Measurements from ENCODE around the gene HSPA14.

HSPA14 gene

DNA sequence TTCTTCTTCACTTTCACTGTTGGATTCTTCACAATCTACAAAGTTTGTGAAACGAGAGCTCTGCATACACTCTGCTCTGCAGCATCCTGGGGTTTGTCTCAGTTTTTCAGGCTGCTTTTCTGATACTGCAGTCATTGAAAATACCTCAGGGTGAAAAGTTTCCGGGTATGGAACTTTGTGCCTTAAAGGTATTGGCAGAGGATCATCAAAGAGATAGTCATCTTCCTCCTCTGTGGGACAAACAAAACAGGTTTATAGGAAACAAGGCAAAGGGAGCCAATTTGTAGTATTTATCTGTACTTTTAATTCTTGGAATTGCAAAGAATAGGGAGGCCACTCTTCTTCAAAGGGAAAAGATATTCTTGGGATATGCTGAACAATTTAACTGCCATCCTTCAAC lies 71.0 kb downstream of the HSPA14 start:
- no peak for FAIRE-seq
- TF ChIP-seq POLR2A (IDR thresholded peaks at IDR 0.05; ENCODE audit: low read depth, low read length) (no peak; the same call in 1 of the 2 replicates), SPI1 (IDR thresholded peaks at IDR 0.05; ENCODE audit: low read depth, low read length) (no peak), POU2F2 (IDR thresholded peaks at IDR 0.05; ENCODE audit: low read depth, low read length) (no peak), TAF1 (IDR thresholded peaks at IDR 0.05; ENCODE audit: low read depth, low read length) (no peak), PAX5 (IDR thresholded peaks at IDR 0.05; ENCODE audit: insufficient read depth, low read length, severe bottlenecking) (no peak), POLR2AphosphoS5 (IDR thresholded peaks at IDR 0.05; ENCODE audit: low read depth, low read length) (no peak)
- DNase-seq (ENCODE audit: insufficient read length, low spot score), result no peak

DNA sequence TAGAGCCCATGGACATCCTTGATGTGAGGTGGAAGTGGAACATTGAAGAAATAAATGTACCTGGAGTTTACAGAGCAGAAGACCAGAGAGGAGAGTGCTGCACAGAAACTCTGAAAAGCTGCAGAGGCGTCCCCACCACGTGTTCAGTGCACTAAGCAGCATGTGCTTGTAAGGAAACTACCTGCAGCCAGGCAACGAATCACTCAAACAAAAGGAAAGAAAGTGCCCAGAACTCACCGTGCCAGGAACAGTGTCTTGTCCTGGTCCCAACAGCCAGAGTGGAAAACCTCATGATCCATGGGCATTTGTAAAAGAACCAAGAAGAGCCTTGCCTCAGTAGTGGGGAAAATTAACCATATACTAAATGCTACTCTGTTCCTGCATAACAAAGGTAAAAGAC lies 72.8 kb downstream of the HSPA14 start:
- DNase-seq (ENCODE audit: insufficient read length, low spot score), result no peak
- TF ChIP-seq POLR2AphosphoS5 (IDR thresholded peaks at IDR 0.05; ENCODE audit: low read depth, low read length), result no peak
- no peak for TF ChIP-seq PAX5 (IDR thresholded peaks at IDR 0.05; ENCODE audit: insufficient read depth, low read length, severe bottlenecking)
- no peak for TF ChIP-seq POU2F2 (IDR thresholded peaks at IDR 0.05; ENCODE audit: low read depth, low read length)
- TF ChIP-seq POLR2A (IDR thresholded peaks at IDR 0.05; ENCODE audit: low read depth, low read length), result no peak; the same call in 1 of the 2 replicates
- TF ChIP-seq TAF1 (IDR thresholded peaks at IDR 0.05; ENCODE audit: low read depth, low read length), result no peak
- no peak for TF ChIP-seq SPI1 (IDR thresholded peaks at IDR 0.05; ENCODE audit: low read depth, low read length)
- FAIRE-seq, result no peak

DNA sequence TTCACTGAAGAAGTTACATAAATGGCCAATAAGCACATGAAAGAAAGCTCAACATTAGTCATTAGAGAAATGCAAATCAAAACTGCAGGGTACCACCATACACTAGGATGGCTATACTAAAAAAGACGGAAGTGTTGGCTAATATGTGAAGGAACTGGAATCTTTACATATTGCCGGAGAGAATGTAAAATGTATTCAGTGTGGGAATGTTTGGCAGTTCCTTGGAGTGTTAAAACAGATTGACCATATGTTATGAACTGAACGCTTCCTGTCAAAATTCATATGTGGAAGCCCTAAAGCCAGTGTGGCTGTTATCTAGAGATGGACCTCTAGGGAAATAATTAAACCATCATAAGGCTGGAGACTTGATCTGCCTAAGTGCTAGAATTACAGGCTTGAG lies 73.7 kb downstream of the HSPA14 start:
- DNase-seq (ENCODE audit: insufficient read length, low spot score) (no peak), FAIRE-seq (no peak)
- no peak for TF ChIP-seq SPI1 (IDR thresholded peaks at IDR 0.05; ENCODE audit: low read depth, low read length)
- TF ChIP-seq POLR2AphosphoS5 (IDR thresholded peaks at IDR 0.05; ENCODE audit: low read depth, low read length), result peak; percentile 50; the same call in 1 of the 2 replicates

DNA sequence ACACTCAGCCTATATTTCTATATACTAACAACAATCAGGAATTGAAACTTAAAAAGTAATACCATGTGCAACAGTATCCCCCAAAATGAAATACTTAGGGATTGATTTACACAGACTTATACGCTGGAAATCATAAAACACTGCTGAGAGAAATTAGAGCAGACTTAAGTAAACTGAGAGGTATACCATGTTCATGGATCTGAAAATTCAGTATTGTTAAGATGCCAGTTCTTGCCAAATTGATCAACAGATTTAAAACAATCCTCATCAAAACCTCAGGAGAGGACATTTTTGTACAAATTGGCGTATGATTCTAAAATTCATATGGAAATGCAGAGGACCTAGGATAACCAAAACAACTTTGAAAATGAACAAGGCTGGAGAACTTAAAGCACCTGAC lies 78.5 kb downstream of the HSPA14 start:
- DNase-seq (ENCODE audit: insufficient read length, low spot score) (no peak), FAIRE-seq (no peak)
- no peak for TF ChIP-seq POU2F2 (IDR thresholded peaks at IDR 0.05; ENCODE audit: low read depth, low read length)
- TF ChIP-seq PAX5 (IDR thresholded peaks at IDR 0.05; ENCODE audit: insufficient read depth, low read length, severe bottlenecking), result no peak
- no peak for TF ChIP-seq TAF1 (IDR thresholded peaks at IDR 0.05; ENCODE audit: low read depth, low read length)
- TF ChIP-seq POLR2A (IDR thresholded peaks at IDR 0.05; ENCODE audit: low read depth, low read length), result no peak

DNA sequence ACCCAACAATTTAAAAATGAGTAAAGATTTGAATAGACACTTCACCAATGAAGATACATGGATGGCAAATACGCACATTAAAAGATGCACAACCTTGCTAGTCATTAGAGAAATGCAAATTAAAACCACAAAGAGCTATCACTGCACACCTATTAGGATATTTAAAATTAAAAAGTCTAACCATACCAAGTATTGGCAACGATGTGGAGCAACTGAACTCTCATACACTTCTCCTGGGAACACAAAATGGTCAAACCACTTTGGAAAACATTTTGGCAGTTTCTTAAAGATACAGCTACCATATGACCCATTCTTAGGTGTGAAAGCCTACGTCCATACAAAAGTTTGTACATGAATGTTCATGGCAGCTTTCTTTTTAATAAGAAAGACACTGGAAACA lies 79.7 kb downstream of the HSPA14 start:
- FAIRE-seq (no peak), DNase-seq (ENCODE audit: insufficient read length, low spot score) (no peak)
- TF ChIP-seq POLR2AphosphoS5 (IDR thresholded peaks at IDR 0.05; ENCODE audit: low read depth, low read length), result no peak
- TF ChIP-seq POLR2A (IDR thresholded peaks at IDR 0.05; ENCODE audit: low read depth, low read length), result no peak
- no peak for TF ChIP-seq POU2F2 (IDR thresholded peaks at IDR 0.05; ENCODE audit: low read depth, low read length)
- no peak for TF ChIP-seq SPI1 (IDR thresholded peaks at IDR 0.05; ENCODE audit: low read depth, low read length)
- TF ChIP-seq TAF1 (IDR thresholded peaks at IDR 0.05; ENCODE audit: low read depth, low read length), result no peak
- no peak for TF ChIP-seq PAX5 (IDR thresholded peaks at IDR 0.05; ENCODE audit: insufficient read depth, low read length, severe bottlenecking)

DNA sequence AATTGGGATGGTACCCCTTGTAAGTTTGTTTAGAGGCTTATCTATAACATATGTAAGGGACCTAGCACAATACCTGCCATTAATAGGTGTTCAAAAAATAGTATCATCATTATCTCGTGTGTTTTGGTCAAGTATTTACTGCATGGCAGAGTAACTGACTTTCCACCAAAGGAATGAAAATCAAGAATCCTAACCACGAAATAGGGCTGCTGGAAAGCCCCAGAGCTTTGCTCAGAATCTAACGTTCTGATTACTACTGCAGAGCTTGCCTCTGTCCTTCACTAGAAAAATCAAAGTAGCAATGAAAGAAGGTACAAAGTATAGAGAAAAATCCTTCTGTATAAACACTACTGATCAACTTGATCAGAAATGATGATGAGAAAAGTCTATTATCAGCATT lies 80.9 kb downstream of the HSPA14 start:
- DNase-seq (ENCODE audit: insufficient read length, low spot score) (no peak), FAIRE-seq (peak; percentile 23)
- TF ChIP-seq POLR2AphosphoS5 (IDR thresholded peaks at IDR 0.05; ENCODE audit: low read depth, low read length), result no peak
- no peak for TF ChIP-seq TAF1 (IDR thresholded peaks at IDR 0.05; ENCODE audit: low read depth, low read length)
- TF ChIP-seq POLR2A (IDR thresholded peaks at IDR 0.05; ENCODE audit: low read depth, low read length), result no peak
- TF ChIP-seq POU2F2 (IDR thresholded peaks at IDR 0.05; ENCODE audit: low read depth, low read length), result no peak
- no peak for TF ChIP-seq PAX5 (IDR thresholded peaks at IDR 0.05; ENCODE audit: insufficient read depth, low read length, severe bottlenecking)
- TF ChIP-seq SPI1 (IDR thresholded peaks at IDR 0.05; ENCODE audit: low read depth, low read length), result no peak

Measured in GM12891 (cell line).